Hematopoietic multipotent progenitor cell treated with erythropoietin and hydrocortisone succinate and interleukin-3 and kit ligand, for 17 days (in vitro differentiated cells): ENCODE results near the gene NDUFB6.
"Not testable (repeated sequence)": the region's sequence is repeated elsewhere in the genome, so short reads cannot be mapped to it uniquely, and the experiment has no call there.

Experiments
- DNase-seq: peaks from one replicate; pipeline ENCODE4 v3.0.0-alpha.2; 2015; ENCODE audit warnings: low spot score

NDUFB6 gene

GRCh38 chr9:32571969-32572899 lies 725 bp downstream of the NDUFB6 start:
- DNase-seq, result peak; percentile 89

- DNase-seq, result no peak
These were observed 2.7 kb downstream of the NDUFB6 start for GRCh38 chr9:32570262-32570661.

- no peak for DNase-seq
These were observed 6.2 kb downstream of the NDUFB6 start for GRCh38 chr9:32566770-32567169.

- no peak for DNase-seq
These were observed 7.0 kb downstream of the NDUFB6 start for GRCh38 chr9:32565967-32566366.

- DNase-seq, result no peak
These were observed 14.5 kb downstream of the NDUFB6 start for GRCh38 chr9:32558408-32558934.

- DNase-seq, result no peak
These were observed 18.4 kb downstream of the NDUFB6 start for GRCh38 chr9:32554591-32554990.

GRCh38 chr9:32554107-32554506 lies 18.9 kb downstream of the NDUFB6 start:
- peak; percentile 86 for DNase-seq

- peak; percentile 87 for DNase-seq
These were observed 20.6 kb downstream of the NDUFB6 start, which contains the start of the genes SMIM27 and TOPORS for GRCh38 chr9:32552172-32552872. Gene SMIM27 (plus strand): TSS chr9:32552327. CDS start chr9:32552435, 108 bp downstream. Gene TOPORS (minus strand): TSS chr9:32552586. CDS start chr9:32552436, 150 bp downstream.

GRCh38 chr9:32551276-32552051 lies 21.5 kb downstream of the NDUFB6 start:
- DNase-seq, result no peak

GRCh38 chr9:32550562-32551275 lies 22.2 kb downstream of the NDUFB6 start:
- peak; percentile 93 for DNase-seq

- peak; percentile 67 for DNase-seq
These were observed 22.8 kb downstream of the NDUFB6 start for GRCh38 chr9:32550150-32550561.

GRCh38 chr9:32548213-32548612 lies 24.7 kb downstream of the NDUFB6 start:
- not testable (repeated sequence) for DNase-seq

- DNase-seq, result no peak
These were observed 27.1 kb downstream of the NDUFB6 start for GRCh38 chr9:32545884-32546283.

GRCh38 chr9:32543047-32543446 lies 29.9 kb downstream of the NDUFB6 start:
- no peak for DNase-seq

GRCh38 chr9:32533816-32534215 lies 39.1 kb downstream of the NDUFB6 start:
- DNase-seq, result peak; percentile 42

GRCh38 chr9:32533336-32533735 lies 39.6 kb downstream of the NDUFB6 start:
- DNase-seq, result peak; percentile 85

- DNase-seq, result no peak
These were observed 46.3 kb downstream of the NDUFB6 start for GRCh38 chr9:32526707-32527048.

GRCh38 chr9:32526041-32526706 lies 46.8 kb downstream of the NDUFB6 start, which contains the start of gene RIGI:
Gene RIGI (minus strand): TSS chr9:32526196. CDS start chr9:32526166, 30 bp downstream.
- DNase-seq, result peak; percentile 89

- no peak for DNase-seq
These were observed 47.3 kb downstream of the NDUFB6 start for GRCh38 chr9:32525709-32526030.

GRCh38 chr9:32524892-32525708 lies 47.9 kb downstream of the NDUFB6 start:
- DNase-seq, result peak; percentile 45
